Body of pancreas (tissue), 4 donors: ENCODE data around the gene GPR27. TPM values are rescaled to one million over a fixed set of nuclear protein-coding genes. Genes with fewer than 3 reads are reported as not detected.

Experiments
- ATAC-seq: fragments of 150-250 bp; one replicate; pipeline ENCODE4 v1.9.1; 2016
- DNase-seq, 4 donors: peaks; one replicate each; pipeline ENCODE4 v3.0.0-alpha.2; 2019
- H3K27ac ChIP-seq, 4 donors: fragments of 200-600 bp; sonication (generic); 1 replicate in 3 of 4; 2 replicates in 1 of 4; pipeline versions ENCODE4 v1.5.1 to v1.6.1; 2016 to 2019; ENCODE audit warnings: mild to moderate bottlenecking in 1 of 4, mixed read lengths in 1 of 4, moderate library complexity in 1 of 4
- H3K27me3 ChIP-seq, 2 donors: fragments of 200-600 bp; sonication (generic); one replicate each; pipeline ENCODE4 v1.6.0; 2016; ENCODE audit warnings: mild to moderate bottlenecking in 1 of 2
- H3K36me3 ChIP-seq, 2 donors: fragments of 200-600 bp; sonication (generic); replicated peaks in 1 of 2; 2 replicates each; pipeline ENCODE4 v1.5.1; 2016; ENCODE audit warnings: low read depth in 2 of 2; ENCODE audit not compliant: insufficient read depth in 1 of 2
- H3K4me1 ChIP-seq: fragments of 200-600 bp; sonication (generic); one replicate; pipeline ENCODE4 v1.6.0; 2016
- H3K4me3 ChIP-seq, 2 donors: fragments of 200-600 bp; sonication (generic); 1 replicate in 1 of 2; 2 replicates in 1 of 2; pipeline ENCODE4 v1.5.1; 2016 to 2019
- H3K9me3 ChIP-seq, 3 donors: fragments of 200-600 bp; sonication (generic); 1 replicate in 2 of 3; 2 replicates in 1 of 3; pipeline ENCODE4 v1.5.1; 2016
- CTCF ChIP-seq, 7 experiments: fragments of 450-650 bp in 4 of 7; fragments of 200-600 bp in 3 of 7; sonication (generic) in 3 of 7; IDR thresholded peaks; one replicate each; pipeline ENCODE4 v1.5.1; 2016 to 2019; ENCODE audit warnings: antibody characterized with exemption in 7 of 7
- POLR2A ChIP-seq, 3 donors: fragments of 450-650 bp; IDR thresholded peaks; one replicate each; pipeline ENCODE4 v1.6.1; 2016; ENCODE audit warnings: antibody characterized with exemption in 3 of 3, mild to moderate bottlenecking in 2 of 3
- WGBS, 2 donors: methylation state at CpG; one replicate each; pipeline ENCODE4 v1.1.5; 2017; 5-methylcytosine and 5-hydroxymethylcytosine counted together
- intact Hi-C: fragments of 100-400 bp; cut with DNase I; formaldehyde crosslinking; loops from one replicate; pipeline ENCODE4 v1.15.1; 2023
- total RNA-seq, 2 donors: library from RNA; depleted of rRNA; stranded (reverse); fragments of >200 nt; gene quantifications; one replicate each; pipeline ENCODE4 v1.1.0, GENCODE V29; 2016

GPR27 gene
- total RNA-seq, 2 donors from 2014 or later, result 0.33 to 2.3 TPM

- Histone ChIP-seq H3K27ac (no peak overlapping the region), H3K27me3 (no peaks in the 10 kb centered on the region), H3K36me3 (no peaks in the 10 kb centered on the region), H3K4me3 (no peak overlapping the region), H3K9me3 (no peaks in the 10 kb centered on the region), H3K4me1 (no peaks in the 10 kb centered on the region)
- intact Hi-C loops, result no loop called here
- ATAC-seq (no peak), DNase-seq (no peak)
- TF ChIP-seq CTCF (IDR thresholded peaks at IDR 0.05) (no peak), POLR2A (IDR thresholded peaks at IDR 0.05) (no peak)
- 60 to 65% methylated on average over 5 of the region's 5 CpGs for WGBS, 2 donors
Observed at GRCh38 chr3:71771126-71771525, 17.5 kb downstream of the GPR27 start.

- DNase-seq (no peak), ATAC-seq (no peak)
- H3K4me3 ChIP-seq, result no peak overlapping the region
- TF ChIP-seq CTCF (IDR thresholded peaks at IDR 0.05), result no peak
- no peak for TF ChIP-seq POLR2A (IDR thresholded peaks at IDR 0.05)
- intact Hi-C loops, result no loop called here
- no peaks in the 10 kb centered on the region for H3K9me3 ChIP-seq
- no peaks in the 10 kb centered on the region for H3K27me3 ChIP-seq
- H3K27ac ChIP-seq, result no peak overlapping the region
- no peaks in the 10 kb centered on the region for H3K4me1 ChIP-seq
- 38 to 50% methylated on average over 1 of the region's 1 CpG for WGBS, 2 donors
- H3K36me3 ChIP-seq, result no peaks in the 10 kb centered on the region
Observed at GRCh38 chr3:71771884-71772283, 18.2 kb downstream of the GPR27 start.

GRCh38 chr3:71776538-71776937, 22.9 kb downstream of the GPR27 start:
- TF ChIP-seq CTCF (IDR thresholded peaks at IDR 0.05), result no peak
- no peak for TF ChIP-seq POLR2A (IDR thresholded peaks at IDR 0.05)
- Histone ChIP-seq H3K9me3 (no peaks in the 10 kb centered on the region), H3K4me3 (no peak overlapping the region), H3K27ac (no peak overlapping the region), H3K4me1 (no peaks in the 10 kb centered on the region), H3K36me3 (no peaks in the 10 kb centered on the region), H3K27me3 (no peaks in the 10 kb centered on the region)
- no peak for DNase-seq
- no peak for ATAC-seq
- 61 to 63% methylated on average over 6 of the region's 6 CpGs for WGBS, 2 donors
- intact Hi-C loops, result no loop called here

- WGBS, 2 donors, result 70 to 85% methylated on average over 3 of the region's 3 CpGs
- intact Hi-C loops, result no loop called here
Observed at GRCh38 chr3:71778353-71778752, 24.7 kb downstream of the GPR27 start.

More at GRCh38 chr3:71778353-71778752, 24.7 kb downstream of the GPR27 start:
- Histone ChIP-seq H3K27me3 (peaks cover 0 to 7% of the 10 kb centered on the region in 2 donors), H3K4me3 (no peak overlapping the region), H3K27ac (no peak overlapping the region), H3K36me3 (no peaks in the 10 kb centered on the region), H3K9me3 (no peaks in the 10 kb centered on the region), H3K4me1 (no peaks in the 10 kb centered on the region)
- TF ChIP-seq POLR2A (IDR thresholded peaks at IDR 0.05) (no peak), CTCF (IDR thresholded peaks at IDR 0.05) (no peak)
- DNase-seq, result no peak
- ATAC-seq, result no peak
